NCI-H345 treated with DMSO at 0.1 percent for 48 hours (cell line): Measurements from ENCODE around the gene PCNX2.

Experiments
- DNase-seq: peaks from one replicate; lab custom pipeline; 2025; ENCODE audit not compliant: unreplicated experiment; lab: John Stamatoyannopoulos, UW

Gene PCNX2

DNA sequence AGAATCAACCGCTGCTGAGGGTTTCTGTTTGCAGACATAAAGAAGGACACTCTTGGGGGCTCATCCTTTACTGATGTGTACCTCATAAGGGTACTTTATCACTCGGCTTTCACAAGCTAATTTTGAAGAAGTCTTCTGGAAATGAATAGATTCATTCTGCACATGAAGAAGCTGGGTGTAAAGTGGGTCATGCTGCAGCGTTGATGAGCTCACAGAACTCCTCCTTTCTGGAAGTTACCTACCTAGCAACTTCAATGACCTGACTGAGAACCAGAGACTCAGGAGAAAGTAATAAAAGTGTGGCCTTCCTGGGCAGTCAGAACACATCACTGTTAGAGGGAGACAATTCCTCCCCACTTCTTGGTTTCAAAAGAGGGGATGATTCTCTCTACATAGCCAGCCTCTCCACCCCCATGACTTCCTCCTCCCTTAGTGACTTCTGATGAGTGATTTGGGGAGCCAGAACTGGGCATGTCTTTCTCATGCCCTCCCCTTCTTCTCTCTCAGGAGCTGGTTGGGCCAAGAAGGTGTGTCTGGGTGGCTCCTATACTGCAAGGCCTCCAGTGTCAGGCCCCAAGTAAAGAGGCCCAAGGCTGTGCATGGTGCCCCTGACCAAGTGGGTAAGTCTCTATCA is 27.0 kb downstream of the PCNX2 start:
- DNase-seq: no peak

- DNase-seq: no peak
These were observed 33.8 kb downstream of the PCNX2 start for GRCh38 chr1:233261695-233262094.

DNA sequence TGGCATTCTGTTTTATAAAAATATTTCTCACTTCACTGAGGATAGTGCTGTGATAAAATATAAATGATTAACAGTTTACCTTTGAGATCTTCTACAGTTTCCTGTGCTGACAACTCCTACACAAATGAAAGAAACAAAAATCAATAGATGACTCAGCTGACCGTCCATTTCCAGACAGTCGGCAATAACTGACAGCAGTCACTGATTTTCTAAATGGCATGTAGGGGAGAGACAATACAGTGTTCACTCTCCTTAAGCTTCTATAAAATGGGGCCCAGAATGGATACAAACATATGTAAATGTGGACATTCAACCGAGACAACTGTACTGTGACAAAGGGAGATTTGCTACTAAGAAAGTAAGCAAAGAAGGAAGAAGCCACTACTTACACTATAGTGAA is 34.3 kb downstream of the PCNX2 start:
- no peak for DNase-seq

DNA sequence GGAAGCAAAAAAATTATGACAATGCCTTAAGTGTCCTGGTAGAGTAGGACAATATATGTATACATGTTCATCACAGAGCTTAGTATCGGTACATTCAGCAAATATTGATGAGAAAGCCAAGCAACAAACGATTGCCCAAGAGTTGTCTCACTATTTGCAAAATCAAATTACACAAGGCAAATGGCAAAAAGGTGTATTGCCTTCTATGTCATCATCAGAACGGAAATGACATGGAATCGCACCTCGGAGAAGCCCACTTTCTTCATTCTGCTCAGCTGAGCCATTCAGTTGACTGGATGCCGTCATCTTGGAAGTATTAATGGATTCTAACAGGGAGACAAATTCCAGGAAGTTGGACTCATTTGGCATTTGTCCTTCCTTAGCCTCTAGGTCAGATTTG is 37.7 kb downstream of the PCNX2 start:
- DNase-seq: no peak

DNA sequence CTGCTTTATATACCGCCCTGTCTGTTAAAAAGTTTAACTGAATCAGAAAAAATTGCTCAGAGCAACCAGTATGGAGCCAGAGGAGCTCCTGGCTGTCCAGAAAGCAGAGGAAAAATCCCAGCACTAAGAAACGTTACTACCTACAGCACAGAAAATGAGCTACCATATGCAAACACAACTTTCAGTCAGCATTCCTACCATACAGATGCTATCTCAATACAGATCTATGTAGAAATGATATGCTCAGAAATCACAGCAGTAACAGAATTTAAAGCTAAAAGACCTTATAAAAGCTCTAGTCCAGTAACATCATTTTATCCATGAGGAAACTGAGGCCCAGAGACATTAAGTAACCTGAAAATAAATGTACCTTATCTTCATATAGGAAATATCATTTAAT is 38.7 kb downstream of the PCNX2 start:
- no peak for DNase-seq

DNA sequence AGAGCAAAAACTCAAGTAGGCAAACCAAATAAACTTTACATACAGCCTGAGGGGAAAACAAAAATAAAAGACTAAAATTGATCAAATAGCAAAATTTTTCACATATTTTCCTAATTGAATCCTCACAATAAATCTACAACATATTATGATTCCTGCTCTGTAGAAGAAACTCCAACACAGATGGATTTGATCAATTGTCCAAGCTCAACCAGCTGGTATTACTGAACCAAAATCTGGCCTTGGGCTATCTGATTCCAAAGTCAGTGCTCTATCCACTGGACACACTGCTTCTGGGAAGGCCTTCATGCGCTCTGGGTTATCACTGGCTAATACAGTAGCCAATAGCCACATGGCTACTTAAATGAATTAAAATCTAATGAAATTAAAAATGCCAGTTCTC is 39.3 kb downstream of the PCNX2 start:
- DNase-seq: no peak

DNA sequence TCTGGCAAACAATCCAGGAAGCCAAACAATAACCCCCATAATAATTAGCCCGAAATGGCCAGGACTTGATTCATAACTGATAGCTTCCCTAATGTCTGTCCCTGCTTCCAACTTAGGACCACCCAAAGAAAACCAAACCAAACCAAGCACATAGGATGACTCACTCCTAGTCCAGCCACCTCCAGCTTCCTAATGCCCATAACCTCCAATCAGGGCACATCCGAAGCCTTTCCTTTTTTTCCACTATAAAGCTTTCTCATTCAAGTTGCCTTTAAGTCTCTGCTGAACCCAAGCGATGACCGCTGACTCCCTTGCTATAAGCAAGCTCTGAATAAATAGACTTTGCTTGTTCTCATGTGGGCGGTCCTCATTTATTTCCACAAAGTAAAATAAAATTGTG is 40.4 kb downstream of the PCNX2 start:
- DNase-seq: no peak

- DNase-seq: no peak
These were observed 41.6 kb downstream of the PCNX2 start for GRCh38 chr1:233253832-233254331.

DNA sequence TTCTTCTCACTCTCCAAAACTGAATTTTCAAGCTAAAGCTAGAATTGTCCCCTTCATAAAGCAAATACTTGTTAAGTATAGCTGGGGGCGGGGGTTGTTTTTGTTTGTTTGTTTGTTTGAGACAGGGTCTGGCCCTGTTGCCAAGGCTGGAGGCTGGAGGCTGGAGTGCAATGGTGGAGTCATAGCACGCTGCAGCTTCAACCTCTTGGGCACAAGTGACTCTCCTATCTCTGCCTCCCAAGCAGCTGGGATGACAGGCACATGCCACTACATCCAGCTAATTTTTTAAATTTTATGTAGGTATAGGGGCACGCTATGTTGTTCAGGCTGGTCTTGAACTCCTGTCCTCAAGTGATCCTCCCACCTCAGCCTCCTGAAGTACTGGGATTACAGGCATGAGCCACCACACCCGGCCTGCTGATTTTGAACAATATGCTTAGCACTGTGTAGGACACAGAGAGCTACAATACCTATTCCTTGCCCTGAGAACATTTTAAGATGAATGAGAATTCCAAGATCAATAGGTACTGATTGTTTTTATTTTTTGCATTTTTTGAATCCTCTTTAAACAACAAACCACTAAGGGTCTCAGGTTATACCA is 42.2 kb downstream of the PCNX2 start:
- DNase-seq: no peak

- no peak for DNase-seq
These were observed 43.1 kb downstream of the PCNX2 start for GRCh38 chr1:233252441-233252840.

- DNase-seq: no peak
These were observed 44.3 kb downstream of the PCNX2 start for GRCh38 chr1:233251201-233251720.

- DNase-seq: no peak
These were observed 47.5 kb downstream of the PCNX2 start for GRCh38 chr1:233248014-233248413.

DNA sequence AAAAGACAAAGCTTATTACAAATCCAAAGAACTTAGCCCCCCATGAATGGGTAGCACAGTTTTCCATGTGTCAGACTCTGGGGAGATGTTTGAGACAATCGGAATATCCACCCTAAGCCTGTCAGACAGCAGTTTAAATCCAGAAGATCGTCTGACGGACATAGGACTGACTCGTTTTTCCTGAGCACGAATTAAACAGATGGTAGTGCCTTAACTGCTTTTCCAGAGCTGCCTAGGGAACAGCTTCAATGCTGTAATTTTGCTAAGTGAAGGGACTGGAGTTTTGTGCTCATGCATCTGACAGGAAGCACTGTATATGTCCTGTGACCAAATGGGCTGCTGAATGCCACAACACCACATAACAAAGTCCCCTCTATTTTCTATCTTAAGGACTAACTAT is 48.6 kb downstream of the PCNX2 start:
- no peak for DNase-seq

GRCh38 chr1:233245191-233245765 is 50.2 kb downstream of the PCNX2 start:
- no peak for DNase-seq

- DNase-seq: no peak
These were observed 51.3 kb downstream of the PCNX2 start for GRCh38 chr1:233244183-233244582.

DNA sequence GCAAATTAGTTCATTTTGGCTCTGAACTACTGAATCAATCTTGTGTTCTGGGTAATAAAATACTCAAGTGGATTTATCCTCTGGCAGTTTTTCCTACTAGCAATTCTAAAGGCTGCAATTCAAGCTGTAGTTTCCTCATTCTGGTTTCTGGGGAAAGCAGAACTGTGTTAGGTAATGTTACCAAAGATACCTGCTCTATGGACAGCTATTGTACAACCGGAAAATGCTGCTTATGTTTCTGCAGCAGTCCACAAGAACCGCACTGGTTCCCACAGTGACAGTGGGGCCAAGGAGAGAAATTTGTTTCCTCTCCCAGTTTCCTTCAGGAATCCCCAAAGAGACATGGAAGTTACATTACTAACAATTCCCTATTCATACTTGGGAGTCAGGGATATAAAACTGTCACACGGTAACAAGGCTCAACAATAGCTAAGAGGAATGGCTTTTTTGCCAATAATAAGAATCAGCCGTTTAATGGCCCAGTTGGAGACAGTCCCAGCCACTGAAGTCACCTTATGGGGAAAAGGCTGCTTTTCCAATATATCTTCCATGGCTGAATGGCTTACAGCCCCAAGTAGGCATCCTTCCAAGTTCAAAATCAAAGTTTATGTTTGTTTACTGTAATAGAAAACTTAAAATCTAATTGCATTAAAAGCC is 52.6 kb downstream of the PCNX2 start:
- no peak for DNase-seq

DNA sequence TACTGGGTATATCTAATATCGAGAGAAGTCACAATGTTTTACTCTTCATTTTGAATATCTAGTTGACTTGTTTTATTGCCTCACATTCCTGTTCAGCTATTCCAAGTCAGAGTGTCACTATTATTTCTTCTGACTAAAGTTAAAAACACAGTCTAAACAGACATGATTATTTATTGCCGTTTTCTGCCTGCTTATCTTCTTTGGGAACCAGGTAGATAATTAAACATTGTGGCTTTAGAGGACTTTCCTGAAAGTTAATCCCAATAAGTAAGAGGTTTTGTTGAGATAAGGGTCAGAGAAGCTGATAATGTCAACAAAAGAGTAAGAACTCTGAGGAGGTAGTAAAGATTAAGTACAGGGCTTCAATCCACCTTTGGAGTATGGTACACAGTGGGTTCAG is 53.8 kb downstream of the PCNX2 start:
- no peak for DNase-seq

DNA sequence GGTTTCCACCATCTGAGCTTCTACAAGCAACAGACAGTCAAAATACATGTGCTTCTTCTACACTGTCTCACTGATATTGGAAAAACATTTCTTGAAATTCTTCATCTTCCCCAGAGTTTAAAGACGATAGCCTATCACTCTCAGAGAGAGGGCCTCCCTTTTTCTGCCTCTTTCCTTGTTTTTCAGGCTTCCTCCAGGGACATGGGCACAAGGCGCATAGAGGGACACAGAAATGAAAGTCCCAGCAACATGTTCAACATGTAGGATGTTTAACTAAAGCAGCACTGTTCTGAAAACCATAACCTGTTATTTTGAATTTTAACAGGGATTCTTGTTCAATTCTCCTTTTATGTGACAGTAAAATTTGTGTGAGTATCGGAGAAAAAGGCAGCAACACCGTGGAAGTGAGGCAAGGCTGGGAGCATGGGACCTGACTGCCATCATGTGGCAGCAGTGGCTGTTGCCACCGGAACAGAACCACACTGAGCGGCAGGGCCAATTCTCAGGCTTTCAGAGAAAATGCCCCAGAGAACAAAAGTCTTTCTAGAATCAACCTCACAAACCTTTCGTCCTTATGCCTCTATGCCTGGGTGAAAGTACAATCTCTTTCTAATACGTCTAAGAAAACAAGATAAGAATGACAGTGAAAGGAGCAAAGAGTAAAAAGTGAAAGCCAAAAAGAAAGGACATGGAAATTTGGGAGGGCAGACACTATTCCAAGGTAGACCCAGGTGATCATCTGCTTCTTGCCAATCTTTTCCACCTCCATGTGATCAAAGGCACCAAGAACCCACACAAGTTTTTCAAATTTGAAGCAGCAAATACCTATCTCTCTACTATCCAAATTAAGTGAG is 54.5 kb downstream of the PCNX2 start:
- no peak for DNase-seq

GRCh38 chr1:233240371-233240770 is 55.2 kb downstream of the PCNX2 start:
- DNase-seq: no peak

DNA sequence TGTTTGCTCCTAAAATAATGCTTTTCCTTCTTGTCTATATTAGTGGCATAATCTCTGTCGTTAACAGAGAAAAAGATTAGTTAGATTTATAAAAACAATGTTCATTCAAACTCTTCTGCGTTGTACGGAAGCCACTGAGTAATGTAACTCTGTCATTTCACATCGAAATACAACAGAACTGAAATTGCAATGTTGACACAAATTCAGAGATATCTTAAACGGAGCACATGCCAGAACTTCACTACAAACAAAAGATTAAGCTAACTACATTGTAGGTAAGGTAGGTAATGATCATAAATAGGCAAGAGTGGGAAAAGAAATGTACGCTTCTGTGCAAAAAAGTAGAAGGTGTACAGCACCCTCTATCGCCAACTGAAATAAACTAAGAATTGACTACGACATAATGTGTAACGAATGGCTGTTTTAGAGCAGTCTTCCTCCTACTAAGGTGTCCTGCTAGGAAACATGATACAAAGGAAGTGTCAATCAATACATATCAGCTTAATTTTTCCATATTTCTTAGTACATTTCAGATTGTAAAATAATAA is 56.6 kb downstream of the PCNX2 start:
- no peak for DNase-seq

DNA sequence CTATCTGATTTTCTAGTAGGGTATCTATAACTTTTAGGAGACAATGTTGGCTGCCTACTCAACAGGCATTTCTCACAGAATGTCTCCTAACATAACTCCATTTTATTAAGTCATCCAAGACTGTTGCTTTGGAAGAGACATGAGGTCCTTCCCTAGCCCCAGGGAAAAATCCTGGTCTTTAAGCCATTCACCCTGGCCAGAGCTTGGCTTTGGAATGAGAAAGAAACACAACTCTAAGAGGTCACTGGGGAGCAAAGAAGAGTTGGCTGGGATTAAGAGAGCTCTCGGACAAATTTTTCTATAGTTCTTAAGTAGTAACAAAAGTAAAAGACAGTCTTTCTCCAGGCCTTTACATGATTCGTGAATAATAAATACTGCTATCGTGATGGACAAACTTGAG is 57.9 kb downstream of the PCNX2 start:
- no peak for DNase-seq
